Measurements from ENCODE around the gene GUCD1. TPM values are rescaled to one million over a fixed set of nuclear protein-coding genes. Genes with fewer than 3 reads are reported as not detected.

The GUCD1 gene
- total RNA-seq, 1 experiment from 2014 or later: 87.4 TPM

DNA sequence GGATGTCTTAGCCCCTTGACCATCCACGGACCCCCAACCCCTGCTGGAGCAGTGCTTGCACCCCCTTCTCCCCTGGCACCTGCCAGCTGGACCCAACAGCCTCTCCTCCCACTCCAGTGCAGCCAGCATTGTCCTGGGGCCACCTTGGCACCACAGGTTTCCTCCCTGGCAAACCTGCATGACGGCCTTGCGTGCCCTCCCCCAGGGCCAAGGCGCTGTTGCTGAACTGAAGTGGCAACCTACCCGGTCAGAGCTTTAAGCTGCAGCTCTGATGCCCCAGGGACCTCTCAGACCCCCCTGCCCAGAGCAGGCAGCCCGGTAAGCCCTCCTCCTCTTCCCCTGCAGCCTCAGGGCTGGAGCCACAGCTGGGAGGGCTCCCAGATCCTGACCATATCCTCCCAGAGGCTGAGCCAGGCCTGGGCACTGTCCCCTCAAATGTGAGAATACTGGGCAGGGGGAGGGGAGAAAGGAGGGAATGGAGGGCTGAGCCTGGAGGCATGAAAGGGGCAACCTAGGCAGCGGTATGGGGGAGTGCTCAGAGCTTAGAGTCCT, 39.7 kb upstream of the GUCD1 start:
- Histone ChIP-seq H2BK20ac (ENCODE audit: low read depth, low read length, poor library complexity, severe bottlenecking) (no peak overlapping the region), H3K23ac (ENCODE audit: insufficient read length, low read depth, low read length) (no peak overlapping the region), H4K20me1 (ENCODE audit: control insufficient read depth, insufficient read depth, insufficient read length) (no peaks in the 10 kb centered on the region), H4K91ac (ENCODE audit: insufficient read length, low read depth, low read length) (no peak overlapping the region), H3K79me2 (ENCODE audit: insufficient read depth, low read length) (no peaks in the 10 kb centered on the region), H3K9ac (ENCODE audit: extremely low read depth, insufficient read length, low read length) (no peak overlapping the region), H3K4ac (ENCODE audit: low read depth, low read length) (no peak overlapping the region), H2BK12ac (ENCODE audit: insufficient read length, low read depth, low read length) (no peak overlapping the region), H2AK5ac (ENCODE audit: insufficient read length, low read length) (no peak overlapping the region), H3K23me2 (ENCODE audit: insufficient read length, low read depth, low read length, poor library complexity, severe bottlenecking) (no peaks in the 10 kb centered on the region), H3K9me3 (ENCODE audit: control insufficient read depth, low read depth, low read length) (no peaks in the 10 kb centered on the region), H3K4me1 (ENCODE audit: insufficient read depth, low read length) (no peaks in the 10 kb centered on the region), H2BK15ac (ENCODE audit: low read depth, low read length) (no peak overlapping the region), H3K56ac (ENCODE audit: insufficient read length, low read depth, low read length) (no peak overlapping the region), H3K27ac (ENCODE audit: insufficient read length, low read depth, low read length) (no peak overlapping the region), H3K4me2 (ENCODE audit: insufficient read depth, insufficient read length, low read length) (no peak overlapping the region), H3K27me3 (ENCODE audit: insufficient read depth, low read length) (no peaks in the 10 kb centered on the region), H2AFZ (ENCODE audit: low read length) (no peak overlapping the region), H2BK120ac (ENCODE audit: low read depth, low read length, poor library complexity, severe bottlenecking) (no peak overlapping the region), H4K8ac (replicated peaks; ENCODE audit: insufficient read length, low read depth, low read length) (no peak overlapping the region), H3K14ac (ENCODE audit: insufficient read depth, low read length) (no peak overlapping the region), H3T11ph (ENCODE audit: low read length) (no peak overlapping the region), H3K18ac (ENCODE audit: insufficient read length, low read depth, low read length) (no peak overlapping the region), H3K79me1 (ENCODE audit: insufficient read depth, low read depth, low read length, poor library complexity, severe bottlenecking) (no peaks in the 10 kb centered on the region), H4K5ac (ENCODE audit: insufficient read length, low read depth, low read length) (no peak overlapping the region), H2BK5ac (ENCODE audit: insufficient read length, low read length) (no peak overlapping the region)
- H3K36me3 Mint-ChIP-seq (ENCODE audit: insufficient read depth in 1 of 3, low read depth in 3 of 3): no peaks in the 10 kb centered on the region
- no peak for DNase-seq
- H3K9me3 Mint-ChIP-seq: no peaks in the 10 kb centered on the region
- no peak overlapping the region; a peak in 1 of 7 replicates for H3K27ac Mint-ChIP-seq
- peak overlapping the region in 1 of 2 experiments; percentile 29; a peak in 2 of 5 replicates for H3K4me3 Mint-ChIP-seq
- peaks cover 12 to 35% of the 10 kb centered on the region in 2 experiments for H3K4me1 Mint-ChIP-seq
- WGBS (ENCODE audit: extremely low coverage, insufficient read length, low lambda C conversion rate): no CpG with 5 or more reads among the region's 7 CpGs
- no peaks in the 10 kb centered on the region for H3K27me3 Mint-ChIP-seq (ENCODE audit: low read depth)
- TF ChIP-seq, protein P1, sequence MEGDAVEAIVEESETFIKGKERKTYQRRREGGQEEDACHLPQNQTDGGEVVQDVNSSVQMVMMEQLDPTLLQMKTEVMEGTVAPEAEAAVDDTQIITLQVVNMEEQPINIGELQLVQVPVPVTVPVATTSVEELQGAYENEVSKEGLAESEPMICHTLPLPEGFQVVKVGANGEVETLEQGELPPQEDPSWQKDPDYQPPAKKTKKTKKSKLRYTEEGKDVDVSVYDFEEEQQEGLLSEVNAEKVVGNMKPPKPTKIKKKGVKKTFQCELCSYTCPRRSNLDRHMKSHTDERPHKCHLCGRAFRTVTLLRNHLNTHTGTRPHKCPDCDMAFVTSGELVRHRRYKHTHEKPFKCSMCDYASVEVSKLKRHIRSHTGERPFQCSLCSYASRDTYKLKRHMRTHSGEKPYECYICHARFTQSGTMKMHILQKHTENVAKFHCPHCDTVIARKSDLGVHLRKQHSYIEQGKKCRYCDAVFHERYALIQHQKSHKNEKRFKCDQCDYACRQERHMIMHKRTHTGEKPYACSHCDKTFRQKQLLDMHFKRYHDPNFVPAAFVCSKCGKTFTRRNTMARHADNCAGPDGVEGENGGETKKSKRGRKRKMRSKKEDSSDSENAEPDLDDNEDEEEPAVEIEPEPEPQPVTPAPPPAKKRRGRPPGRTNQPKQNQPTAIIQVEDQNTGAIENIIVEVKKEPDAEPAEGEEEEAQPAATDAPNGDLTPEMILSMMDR (conservative IDR thresholded peaks at IDR 0.05): no peak
